RWPE1 (cell line): ENCODE results near the gene CCNG2.

Experiments used
- CTCF ChIA-PET: fragments of 350-600 bp; sonication (Branson Sonifier 250); formaldehyde crosslinking; extraction: SDS; loops from one replicate; lab custom pipeline; 2021; lab: Yijun Ruan, JAX
- POLR2A ChIA-PET: fragments of 400-600 bp; formaldehyde crosslinking; extraction: SDS; loops from one replicate; lab custom pipeline; 2020; ENCODE audit warnings: antibody characterized with exemption; ENCODE audit not compliant: low non-redundant PET; lab: Yijun Ruan, JAX
- DNase-seq: peaks from one replicate; pipeline ENCODE4 v3.0.0; 2012; ENCODE audit warnings: low spot score
- H3K27ac ChIP-seq: fragments of 450-650 bp; 2 replicates; pipeline ENCODE4 v1.5.1; 2017
- CTCF ChIP-seq: fragments of 450-650 bp; conservative IDR thresholded peaks from 2 replicates; pipeline ENCODE4 v1.5.1; 2017; ENCODE audit warnings: low read depth, mild to moderate bottlenecking

Gene CCNG2

GRCh38 chr4:77156912-77157858 is at the start of gene CCNG2:
Gene CCNG2, plus strand, starts transcription at chr4:77157207. Its CDS starts 1,326 bp downstream, at chr4:77158533.
- DNase-seq: peak; percentile 69
- CTCF ChIA-PET: no interaction called here
- peak within 1 kb of the TSS; percentile 95 for H3K27ac ChIP-seq
- no peak for TF ChIP-seq CTCF
- POLR2A ChIA-PET: interaction anchor here (0.6 to 0.7 kb wide), 2 partner anchors 48 to 82 kb away, joined by 3 to 6 read pairs; no protein-coding TSS in a partner anchor

- no peak for DNase-seq
- ChIA-PET POLR2A (no interaction called here), CTCF (interaction anchor here (0.5 kb wide), 1 partner anchor 13 kb away, joined by 3 read pairs; no protein-coding TSS in a partner anchor)
- H3K27ac ChIP-seq: no peak overlapping the region
- no peak for TF ChIP-seq CTCF
Observed at GRCh38 chr4:77110730-77111129, 46.3 kb upstream of the CCNG2 start.

- DNase-seq: no peak
- no peak for TF ChIP-seq CTCF
- ChIA-PET POLR2A (no interaction called here), CTCF (no interaction called here)
- H3K27ac ChIP-seq: no peak overlapping the region
Observed at GRCh38 chr4:77113069-77113468, 43.9 kb upstream of the CCNG2 start.

GRCh38 chr4:77117721-77118120 is 39.3 kb upstream of the CCNG2 start:
- ChIA-PET POLR2A (no interaction called here), CTCF (no interaction called here)
- no peak overlapping the region for H3K27ac ChIP-seq
- TF ChIP-seq CTCF: no peak
- no peak for DNase-seq

- CTCF ChIA-PET: interaction anchor here (0.6 to 0.8 kb wide), 3 partner anchors 14 to 1036 kb away, joined by 3 read pairs; no protein-coding TSS in a partner anchor
- no peak for TF ChIP-seq CTCF
Observed at GRCh38 chr4:77120886-77121508, 36.0 kb upstream of the CCNG2 start.

GRCh38 chr4:77121736-77122240 is 35.2 kb upstream of the CCNG2 start:
- ChIA-PET POLR2A (no interaction called here), CTCF (interaction anchor here (0.6 to 1.1 kb wide), 3 partner anchors 10 to 45 kb away, joined by 3 read pairs; no protein-coding TSS in a partner anchor)
- no peak for DNase-seq
- no peak for TF ChIP-seq CTCF
- no peak overlapping the region for H3K27ac ChIP-seq

More at GRCh38 chr4:77120886-77121508, 36.0 kb upstream of the CCNG2 start:
- POLR2A ChIA-PET: no interaction called here
- DNase-seq: no peak
- no peak overlapping the region for H3K27ac ChIP-seq
